ENCODE data around the gene PCDH9.

- peak in 7 of 11 experiments; percentile 9 to 44 (median 34) for TF ChIP-seq CTCF (IDR thresholded peaks at IDR 0.05 in 8 of 11, conservative IDR thresholded peaks at IDR 0.05 in 3 of 11)
- no peak for TF ChIP-seq POLR2AphosphoS5 (IDR thresholded peaks at IDR 0.05)
Observed at GRCh38 chr13:66994097-66994496, 236.0 kb downstream of the PCDH9 start.
